Hepatocyte (in vitro differentiated cells): ENCODE results near the gene DMD.

Experiments used
- CTCF ChIP-seq: fragments of 200-600 bp; sonication (generic); IDR thresholded peaks from 2 replicates; pipeline ENCODE4 v1.5.1; 2016; ENCODE audit warnings: antibody characterized with exemption, mild to moderate bottlenecking; ENCODE audit not compliant: poor library complexity
- EZH2 ChIP-seq: fragments of 200-600 bp; sonication (generic); IDR thresholded peaks from 2 replicates; pipeline ENCODE4 v1.6.1; 2016; ENCODE audit warnings: antibody characterized with exemption, mild to moderate bottlenecking, borderline replicate concordance
- EZH2phosphoT487 ChIP-seq: fragments of 200-600 bp; sonication (generic); IDR thresholded peaks from one replicate; pipeline ENCODE4 v1.6.1; 2018; ENCODE audit warnings: antibody characterized with exemption, mild to moderate bottlenecking, low read depth, moderate library complexity; ENCODE audit not compliant: unreplicated experiment, severe bottlenecking

- TF ChIP-seq CTCF = no peak
- no peak for TF ChIP-seq EZH2
- no peak for TF ChIP-seq EZH2phosphoT487
Measured at GRCh38 chrX:32847921-32848320, 363.4 kb downstream of the DMD start.
